AML-193 (cell line): ENCODE results near the gene NCS1.

ENCODE experiments used
- DNase-seq, 2 experiments: peaks; one replicate each; lab custom pipeline; 2025; lab: John Stamatoyannopoulos, UW

NCS1 gene

DNA sequence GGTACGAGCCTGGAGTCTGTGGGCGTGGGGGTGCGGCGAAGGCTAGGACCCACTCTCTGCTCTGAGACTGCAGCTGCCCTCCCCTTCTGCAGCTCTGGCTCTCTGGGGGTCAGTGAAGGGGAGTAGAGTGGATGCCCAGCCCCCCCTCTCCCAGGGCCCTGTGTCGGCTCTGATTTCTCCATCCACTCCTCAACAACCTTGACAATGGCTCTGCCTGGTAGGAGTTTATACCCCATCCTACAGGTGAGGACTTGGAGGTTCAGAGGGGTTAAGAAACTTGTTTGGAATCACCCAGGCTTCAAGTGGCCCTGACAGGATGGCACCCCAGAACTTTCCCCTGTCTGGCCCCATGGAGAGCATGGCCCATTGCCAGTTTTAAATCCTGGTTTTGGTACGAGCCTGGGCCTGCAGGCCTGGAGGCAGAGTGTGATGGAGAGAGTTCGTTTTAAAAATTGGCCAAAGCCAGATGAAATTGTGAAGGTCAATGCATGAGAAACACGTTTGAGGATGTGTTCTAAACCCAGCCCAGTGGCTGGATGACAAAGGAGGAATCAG, 22.3 kb downstream of the NCS1 start:
- DNase-seq, result no peak

DNA sequence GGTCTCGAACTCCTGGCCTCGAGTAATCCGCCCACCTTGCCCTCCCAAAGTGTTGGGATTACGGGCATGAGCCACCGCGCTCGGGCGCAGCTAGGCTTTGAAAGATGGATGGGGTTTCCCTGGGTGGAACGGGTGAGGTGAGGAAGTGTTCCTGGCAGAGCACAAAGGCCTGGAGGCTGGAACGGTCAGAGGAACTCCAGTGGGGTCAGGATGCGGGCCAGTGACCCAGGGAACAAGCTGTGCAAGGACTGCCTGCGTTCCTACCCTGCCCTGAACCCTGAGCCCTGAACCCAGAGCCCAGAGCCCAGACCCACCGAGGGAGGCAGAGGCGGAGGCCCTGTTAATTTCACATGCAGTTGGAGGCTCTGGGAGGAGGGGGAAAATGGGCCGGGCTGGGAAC, 23.4 kb downstream of the NCS1 start:
- DNase-seq, result no peak

- no peak for DNase-seq
Observed at GRCh38 chr9:130196643-130197042, 24.4 kb downstream of the NCS1 start.

DNA sequence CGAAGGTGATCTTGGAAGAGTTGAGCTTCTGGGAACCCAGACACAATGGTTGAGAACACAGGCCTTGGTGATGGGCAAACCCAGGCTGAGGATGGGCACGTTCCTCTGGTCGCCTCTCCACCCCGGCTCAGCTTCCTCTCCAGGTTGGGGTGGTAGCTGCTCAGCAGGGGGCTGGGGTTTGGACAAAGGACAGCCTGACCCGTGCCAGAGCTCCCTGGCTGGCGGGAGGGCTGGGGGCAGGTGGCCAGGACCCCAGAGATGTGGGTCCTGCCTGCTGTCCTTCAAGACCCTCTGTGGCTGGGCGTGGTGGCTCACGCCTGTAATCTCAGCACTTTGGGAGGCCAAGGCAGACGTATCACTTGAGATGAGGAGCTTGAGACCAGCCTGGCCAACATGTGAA, 25.2 kb downstream of the NCS1 start:
- DNase-seq, result no peak

- DNase-seq, result no peak
Observed at GRCh38 chr9:130197888-130198287, 25.7 kb downstream of the NCS1 start.

DNA sequence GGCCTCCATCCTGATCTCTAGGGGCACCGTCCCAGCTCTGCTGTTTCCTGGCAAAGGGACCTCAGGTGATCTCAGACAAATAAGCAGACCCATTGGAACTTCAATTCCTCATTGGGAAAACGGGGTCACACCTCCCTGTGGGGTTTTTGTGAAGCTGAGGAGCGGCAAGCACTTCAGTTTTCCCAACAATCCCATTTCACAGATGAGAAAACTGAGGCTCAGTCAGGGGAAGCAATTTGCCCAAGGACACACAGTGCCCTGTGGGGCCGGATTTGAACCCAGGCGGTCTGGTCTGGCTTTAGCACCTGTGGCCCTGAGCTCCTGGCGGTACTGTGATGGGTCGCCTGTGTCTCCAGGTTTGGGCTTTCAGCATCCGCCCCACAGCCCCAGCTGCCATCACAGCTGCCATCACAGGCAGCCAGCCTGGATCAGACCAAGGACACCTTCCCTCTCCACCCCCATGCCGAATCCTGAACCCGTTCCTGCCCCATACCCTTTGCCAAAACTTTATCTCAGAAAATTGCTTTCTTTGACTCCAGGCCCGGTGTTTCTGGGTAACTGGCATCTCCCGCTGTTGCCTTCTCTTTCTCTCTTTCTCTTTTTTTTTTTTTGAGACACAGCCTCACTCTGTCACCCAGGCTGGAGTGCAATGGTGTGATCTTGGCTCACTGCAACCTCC, 26.4 kb downstream of the NCS1 start:
- no peak for DNase-seq

GRCh38 chr9:130199605-130200004, 27.4 kb downstream of the NCS1 start:
- no peak for DNase-seq

GRCh38 chr9:130200038-130200849, 28.0 kb downstream of the NCS1 start:
- no peak for DNase-seq

DNA sequence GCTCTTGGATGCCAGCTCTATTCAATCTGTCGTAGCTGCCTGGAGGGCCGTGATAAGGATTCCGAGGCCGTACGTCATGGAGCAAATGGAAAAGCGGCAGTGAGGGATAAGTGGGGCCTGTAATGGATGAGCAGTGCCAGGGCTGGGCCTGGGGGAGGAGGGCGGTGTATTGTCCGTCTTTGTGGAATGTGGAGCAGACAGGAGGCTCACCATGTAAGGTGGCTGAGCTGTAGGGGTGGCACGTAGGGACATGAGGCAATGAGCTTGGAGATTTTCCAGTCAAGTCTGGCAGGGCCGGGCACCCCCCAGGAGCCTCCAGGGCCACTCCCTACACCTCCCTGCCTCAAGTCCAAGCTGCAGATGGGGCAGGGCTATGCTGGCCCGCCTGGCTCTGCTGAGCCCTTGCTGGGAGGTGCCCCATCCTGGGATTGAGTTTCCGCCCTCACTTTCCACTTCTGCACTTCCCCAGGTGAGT, 29.2 kb downstream of the NCS1 start:
- no peak for DNase-seq

- no peak for DNase-seq
Observed at GRCh38 chr9:130201974-130202373, 29.8 kb downstream of the NCS1 start.

DNA sequence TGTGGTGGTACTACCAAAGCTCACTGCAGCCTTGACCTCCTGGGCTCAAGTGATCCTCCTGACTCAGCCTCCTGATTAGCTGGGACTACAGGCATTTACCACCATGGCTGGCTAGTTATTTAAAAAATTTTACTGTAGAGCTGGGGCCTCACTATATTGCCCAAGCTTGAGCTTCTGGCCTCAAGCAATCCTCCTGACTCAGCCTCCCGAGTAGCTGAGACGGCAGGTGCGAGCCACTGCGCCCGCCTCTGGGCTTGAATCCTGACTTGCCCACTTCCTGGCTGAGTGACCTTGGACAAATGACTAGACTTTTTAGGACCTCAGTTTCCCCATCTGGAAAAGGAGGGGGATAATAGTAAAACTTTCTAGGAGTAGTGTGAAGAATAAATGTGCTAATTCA, 32.1 kb downstream of the NCS1 start:
- DNase-seq, result no peak

DNA sequence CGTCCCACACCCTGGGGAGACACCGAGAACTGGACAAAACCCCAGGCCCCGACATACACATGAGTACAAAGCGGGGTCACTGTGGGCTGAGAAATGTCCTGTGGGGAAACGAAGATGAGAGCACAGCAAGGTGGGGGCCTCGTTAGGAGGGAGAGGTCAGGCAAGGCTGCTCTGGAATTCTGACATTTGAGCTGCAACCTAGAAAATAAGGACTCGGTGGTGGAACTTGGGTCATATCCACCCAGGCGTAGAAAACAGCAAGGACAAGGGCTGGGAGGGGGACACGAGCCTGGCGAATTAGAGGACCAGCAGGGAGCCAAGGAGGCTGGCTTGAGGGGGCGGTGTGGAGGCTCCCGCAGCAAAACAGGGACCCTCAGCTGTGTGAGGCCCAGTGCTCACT, 32.8 kb downstream of the NCS1 start:
- no peak for DNase-seq

DNA sequence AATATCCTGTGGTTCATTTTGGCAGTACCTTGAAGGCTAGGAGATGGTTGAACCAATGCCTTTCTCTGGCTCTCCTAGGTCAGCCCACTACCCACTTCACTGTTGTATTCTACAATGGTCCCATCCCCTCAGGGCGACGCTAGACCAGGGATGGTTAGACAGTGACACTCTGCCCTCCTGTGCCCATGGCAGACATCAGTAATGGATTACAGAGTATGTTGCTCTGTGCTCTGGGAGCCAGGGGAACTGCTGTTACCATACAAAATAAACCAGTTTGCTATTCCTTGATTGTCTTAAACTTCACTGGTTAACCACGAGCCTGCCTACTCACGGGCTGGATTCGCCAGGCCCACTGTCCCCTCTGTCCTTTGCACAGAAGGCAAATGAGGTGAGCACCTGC, 33.7 kb downstream of the NCS1 start:
- no peak for DNase-seq

- DNase-seq, result no peak
Observed at GRCh38 chr9:130206579-130206978, 34.4 kb downstream of the NCS1 start.

DNA sequence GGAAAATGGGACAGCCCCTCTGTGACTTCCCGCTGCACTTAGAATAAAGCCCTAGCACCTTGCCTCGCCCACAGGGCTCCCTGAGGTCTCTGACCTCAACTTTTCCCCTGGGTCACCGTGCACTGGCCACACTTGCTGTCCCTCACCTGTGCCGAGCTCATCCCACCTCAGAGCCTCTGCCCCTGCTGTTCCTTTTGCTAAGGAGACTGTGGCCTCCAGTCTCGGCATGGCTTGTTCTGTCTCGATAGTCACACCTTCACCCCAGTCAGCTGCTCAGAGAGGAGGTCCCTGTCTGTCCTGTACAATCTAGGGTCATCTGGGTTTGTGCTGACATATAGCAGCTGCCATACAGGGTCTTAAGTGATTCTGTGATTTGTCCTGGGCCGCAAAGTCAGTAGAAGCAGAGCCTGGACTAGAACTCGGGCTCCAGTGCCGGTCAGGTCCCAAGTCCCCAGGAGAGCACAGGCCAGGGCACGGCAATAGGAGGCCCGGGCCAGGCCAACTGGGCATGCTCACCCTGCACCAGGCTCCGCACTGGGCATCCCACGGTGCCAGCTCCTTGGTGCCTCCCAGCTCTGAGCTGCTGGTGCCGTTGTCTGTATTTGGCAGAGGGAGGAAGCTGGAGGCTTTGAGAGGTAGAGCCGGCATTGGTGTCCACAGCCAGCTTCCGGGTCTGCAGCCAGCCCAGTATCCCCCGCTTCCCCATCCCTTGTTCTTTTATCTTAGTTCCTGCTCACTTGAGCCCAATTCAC, 35.2 kb downstream of the NCS1 start:
- DNase-seq, result no peak

- no peak for DNase-seq
Observed at GRCh38 chr9:130208600-130209347, 36.6 kb downstream of the NCS1 start.

DNA sequence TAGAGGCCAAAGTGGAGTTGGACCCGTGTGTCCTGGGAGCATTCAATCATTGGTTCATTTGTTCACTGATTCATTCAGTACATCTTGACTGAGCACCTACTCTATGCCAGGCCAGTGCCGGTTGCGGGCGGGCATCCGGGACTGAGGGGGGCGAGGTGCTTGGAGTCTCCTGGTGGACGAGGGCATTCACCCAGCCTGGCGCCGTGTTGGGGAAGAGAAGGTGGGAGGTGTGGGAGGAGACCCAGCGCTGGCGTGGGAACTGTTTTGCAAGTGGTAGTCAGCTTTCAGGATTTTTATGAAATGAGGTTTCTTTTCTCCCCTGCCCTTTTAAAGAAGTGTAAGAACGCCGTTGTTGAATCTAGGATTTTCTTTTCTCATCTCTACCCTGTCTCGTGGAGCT, 37.2 kb downstream of the NCS1 start:
- no peak for DNase-seq

DNA sequence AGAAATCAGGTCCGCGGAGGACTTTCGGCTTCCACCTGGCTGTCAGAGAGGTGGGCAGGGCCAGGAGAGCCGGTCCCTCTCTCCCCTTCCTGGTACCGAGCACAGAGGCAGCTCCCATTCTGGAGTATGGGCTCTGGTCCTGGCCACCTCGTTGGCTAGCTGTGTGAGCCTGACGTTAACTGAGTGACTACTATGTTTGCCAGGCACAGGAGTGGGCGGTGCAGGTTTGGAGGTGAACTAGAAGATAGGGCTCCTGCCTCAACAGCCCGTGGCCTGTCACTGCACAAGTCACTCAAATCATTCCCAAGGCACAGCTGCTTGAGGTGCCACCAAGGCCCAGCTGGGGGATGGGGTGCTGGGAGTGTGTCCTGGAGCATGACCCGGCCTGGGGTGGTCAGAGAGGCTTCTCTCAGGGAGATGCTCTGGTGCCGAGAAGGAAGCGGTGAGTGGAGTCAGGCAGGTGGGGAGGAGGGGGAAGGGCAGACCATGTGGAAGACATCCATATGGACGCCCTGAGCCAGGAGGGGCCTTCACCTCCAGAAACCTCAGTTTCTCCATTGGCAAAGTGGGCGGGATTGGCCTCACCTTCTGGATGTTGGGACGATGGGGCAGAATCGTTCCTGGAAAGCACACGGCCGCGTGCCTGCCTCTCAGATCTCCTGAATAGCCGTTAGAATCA, 39.5 kb downstream of the NCS1 start:
- no peak for DNase-seq

- DNase-seq, result no peak
Observed at GRCh38 chr9:130212543-130213297, 40.5 kb downstream of the NCS1 start.
